ENCODE data around the gene NR2F2.
A peak's percentile ranks its signal among the peaks of the same experiment; 100 is the strongest.

Gene NR2F2
- total RNA-seq, result 0 reads per million in 4 donors

DNA sequence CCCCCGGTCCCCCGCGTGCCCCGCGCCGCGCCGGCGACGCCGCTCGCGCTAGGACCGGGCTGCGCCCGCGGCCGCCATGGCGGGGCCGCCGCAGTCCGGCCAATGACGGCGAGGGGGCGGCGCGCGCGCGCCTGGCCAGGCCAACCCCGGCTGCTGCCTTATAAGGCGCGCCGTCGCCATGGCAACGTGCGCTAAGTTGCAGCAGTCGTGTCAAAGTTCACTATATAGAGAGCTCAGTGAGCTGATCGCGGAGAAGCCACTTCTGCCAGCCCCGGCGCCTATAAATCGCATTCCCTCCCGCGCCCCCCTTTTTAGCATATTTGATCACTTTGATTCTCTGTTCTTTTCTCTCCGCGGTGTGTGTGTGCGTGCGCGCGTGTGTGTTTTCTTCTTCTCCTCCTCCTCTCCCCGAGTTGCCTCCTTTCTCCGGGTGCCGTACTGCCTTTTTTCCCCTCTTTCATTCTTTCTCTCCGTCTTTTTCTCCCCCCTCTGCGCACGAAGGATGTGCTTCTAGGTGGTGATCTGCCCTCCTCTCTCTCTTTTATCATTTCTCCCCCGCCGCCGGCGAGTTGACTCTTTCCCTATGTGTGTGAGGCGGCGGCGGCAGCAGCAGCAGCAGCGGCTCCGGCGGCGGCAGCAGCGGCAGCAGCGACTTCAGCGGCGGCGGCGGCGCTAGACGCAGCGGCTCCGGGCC lies at the start of gene NR2F2:
NR2F2 (plus strand) TSS at position 251 of the 694 bp plus-strand sequence. CDS start 1,406 bp downstream, outside the sequence.
- peak in 1 of 5 donors; percentile 79 for DNase-seq

- DNase-seq, result no peak
These were observed 45.2 kb upstream of the NR2F2 start for GRCh38 chr15:96285305-96285704.

DNA sequence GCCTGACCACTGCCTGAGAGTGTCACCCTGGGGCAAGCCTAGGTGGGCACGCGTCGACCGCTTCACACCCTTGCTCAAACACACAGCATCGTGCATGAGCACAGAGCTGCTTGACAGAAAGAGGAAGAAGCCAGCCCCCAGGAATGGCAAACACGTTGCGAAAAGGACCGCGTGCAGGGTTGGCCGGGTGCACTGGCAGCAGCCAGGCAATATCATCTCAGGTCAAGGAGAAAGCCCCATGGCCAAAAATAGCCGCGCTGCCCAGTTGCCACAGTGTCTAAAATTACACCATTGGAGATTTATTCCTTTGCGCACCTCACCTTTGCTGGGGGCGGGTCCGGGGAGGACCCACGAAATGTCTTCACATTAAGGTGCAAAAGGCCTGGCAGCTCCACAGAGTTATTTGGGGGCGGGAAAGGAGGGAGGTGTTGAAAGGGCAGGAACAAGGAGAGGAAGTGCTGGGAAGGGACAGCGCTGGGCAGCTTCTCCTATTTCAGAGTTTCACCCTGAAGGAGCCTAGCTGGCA lies 44.7 kb upstream of the NR2F2 start:
- no peak for DNase-seq

- DNase-seq, result no peak
These were observed 39.8 kb upstream of the NR2F2 start for GRCh38 chr15:96290679-96291078.

DNA sequence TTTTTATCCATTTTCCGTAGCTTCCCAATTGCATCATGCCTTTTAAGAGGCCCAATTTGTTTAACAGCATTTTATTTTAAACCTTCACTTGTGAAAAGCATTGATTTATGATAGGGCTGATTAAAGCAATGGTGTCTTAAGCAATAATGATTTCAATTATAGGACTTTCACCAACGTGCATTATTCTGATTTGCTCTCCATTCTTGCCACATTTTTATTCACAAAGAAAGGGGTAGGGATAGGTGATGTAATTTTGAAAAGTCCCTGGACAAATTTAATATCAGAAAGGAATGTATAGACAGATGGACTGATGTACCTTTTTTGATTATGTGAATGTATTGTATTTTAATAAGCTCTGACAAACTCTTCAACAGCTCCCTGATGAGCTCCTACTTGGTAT lies 37.9 kb upstream of the NR2F2 start:
- no peak for DNase-seq

DNA sequence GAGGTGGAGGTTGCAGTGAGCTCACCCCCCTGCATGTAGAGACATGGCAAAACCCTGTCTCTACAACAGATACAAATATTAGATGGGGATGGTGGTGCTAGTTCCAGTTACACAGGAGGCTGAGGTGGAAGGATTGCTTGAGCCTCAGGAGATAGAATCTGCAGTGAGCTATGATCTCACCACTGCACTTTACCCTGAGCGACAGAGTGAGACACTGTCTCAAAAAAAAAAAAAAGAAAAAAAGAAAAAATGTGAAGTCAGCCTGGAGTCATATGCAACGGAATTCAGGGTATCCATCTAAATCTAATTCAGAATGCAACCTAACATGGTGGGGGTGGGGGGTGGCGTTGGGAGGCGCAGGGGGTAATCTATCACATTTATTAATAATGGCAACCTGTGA lies 37.1 kb upstream of the NR2F2 start:
- no peak for DNase-seq

DNA sequence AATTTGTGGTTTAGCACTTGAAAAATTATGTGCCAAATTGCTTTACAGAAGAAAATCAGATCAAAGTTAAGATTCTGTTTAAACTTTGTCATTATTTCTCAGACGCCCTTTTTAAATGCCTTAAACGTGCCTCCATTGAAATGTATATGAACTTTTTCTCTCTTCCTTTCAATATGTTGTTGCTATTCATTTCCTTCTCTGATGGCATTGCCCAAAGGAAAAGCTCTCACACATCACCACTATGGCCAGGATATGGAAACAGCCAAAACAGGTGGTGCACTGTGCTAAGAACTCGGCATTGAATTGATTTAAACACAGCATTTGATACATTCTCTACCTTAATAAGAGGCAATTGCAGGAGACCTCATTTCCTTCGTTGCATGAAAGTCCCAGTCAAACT lies 35.7 kb upstream of the NR2F2 start:
- DNase-seq, result no peak

DNA sequence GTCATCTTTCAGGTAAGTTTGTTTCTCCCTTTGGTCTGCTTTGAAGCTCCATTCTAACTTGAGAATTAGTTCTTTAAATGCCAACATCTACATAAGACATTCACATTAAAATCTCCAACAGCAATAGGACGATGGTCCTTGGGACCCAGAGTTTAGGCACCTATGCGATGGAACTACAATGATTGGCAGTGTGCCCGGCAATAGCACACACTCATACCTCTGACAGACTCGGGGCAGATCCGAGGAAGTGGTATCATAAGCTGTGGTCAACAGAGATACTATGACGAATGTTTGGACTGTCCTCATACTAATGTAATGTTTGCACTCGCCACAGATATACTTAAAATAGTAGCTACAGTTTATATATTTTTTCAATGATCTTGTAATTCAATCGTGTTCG lies 34.2 kb upstream of the NR2F2 start:
- DNase-seq, result no peak

GRCh38 chr15:96297783-96298182 lies 32.7 kb upstream of the NR2F2 start:
- no peak for DNase-seq

DNA sequence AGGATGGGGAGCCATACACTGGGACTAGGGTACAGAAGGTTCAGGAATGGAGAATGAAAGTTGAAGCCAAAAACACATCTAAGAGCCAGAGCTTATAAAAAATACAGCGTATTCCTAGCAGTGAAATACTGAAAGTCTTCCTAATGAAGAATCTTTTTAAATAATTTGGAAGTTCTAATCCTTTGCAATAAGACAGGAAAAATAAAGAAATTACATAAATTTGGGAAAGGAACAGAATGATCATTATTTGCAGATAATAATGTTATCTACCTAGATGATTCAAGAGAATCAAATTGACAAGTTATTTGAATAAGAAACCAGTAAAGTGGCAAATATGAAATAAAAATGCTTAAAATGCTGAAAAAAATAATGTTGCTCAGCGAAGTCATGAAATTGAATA lies 32.3 kb upstream of the NR2F2 start:
- DNase-seq, result no peak

DNA sequence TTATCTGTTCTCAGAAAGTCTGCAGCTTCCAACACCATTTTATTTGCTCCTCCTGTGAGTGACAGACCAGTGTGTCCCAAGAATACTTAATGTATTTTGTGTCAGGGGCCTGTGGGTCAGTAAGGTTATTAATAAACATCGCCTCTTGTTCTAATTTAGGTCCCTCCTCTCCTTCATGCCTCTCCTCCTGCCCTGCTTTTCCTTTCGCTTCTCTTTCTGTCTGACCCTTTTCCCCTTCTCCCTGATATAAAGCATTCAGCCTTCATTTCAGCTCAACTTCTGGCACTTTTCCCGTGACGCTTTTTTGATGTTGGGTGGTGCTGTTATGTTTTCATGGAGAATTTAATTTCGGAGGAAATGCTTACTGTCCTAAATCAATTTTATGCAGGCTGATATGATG lies 29.7 kb upstream of the NR2F2 start:
- DNase-seq, result no peak

DNA sequence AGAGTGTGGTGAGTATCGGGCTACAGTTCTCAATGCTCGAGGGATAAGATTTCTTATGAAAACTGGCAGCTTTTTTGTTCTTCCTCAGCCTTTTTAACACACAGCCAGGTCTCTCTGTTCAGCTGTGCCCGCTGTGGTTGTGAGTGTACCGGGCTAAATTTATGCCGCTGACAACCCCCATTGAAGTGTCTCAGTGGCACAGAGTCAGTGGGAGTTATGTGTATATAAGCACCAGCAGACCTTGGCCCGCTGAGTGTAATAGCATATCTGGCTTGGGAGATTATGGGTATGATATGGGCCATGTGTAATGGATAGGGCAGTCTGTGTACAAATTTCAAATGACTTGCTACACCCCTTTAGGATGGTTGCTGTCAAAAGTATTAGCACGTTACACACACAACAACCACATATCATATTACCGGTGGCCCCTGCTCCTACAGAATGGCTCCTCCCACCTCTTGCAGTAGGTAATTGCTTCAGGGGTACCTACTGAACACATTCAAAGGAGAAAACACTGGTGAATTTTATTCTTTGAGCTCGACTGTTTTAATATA lies 26.9 kb upstream of the NR2F2 start:
- DNase-seq, result no peak

DNA sequence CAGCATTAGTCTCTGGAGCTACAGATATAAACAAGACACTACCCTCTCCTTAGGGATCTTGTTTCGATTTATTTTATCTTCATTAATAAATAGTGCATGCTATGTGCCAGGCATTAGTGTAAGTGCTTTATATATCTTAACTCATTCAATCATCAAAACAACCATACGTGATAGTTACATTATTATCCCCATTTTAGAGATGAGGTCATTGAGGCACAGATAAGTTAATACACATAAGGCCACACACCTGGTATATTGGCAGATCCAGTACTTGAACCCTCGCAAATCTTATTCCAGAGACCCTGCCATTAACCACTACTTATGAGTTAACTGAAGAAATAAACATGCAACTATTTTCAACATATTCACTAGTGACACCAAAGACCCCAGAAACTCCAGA lies 25.7 kb upstream of the NR2F2 start:
- no peak for DNase-seq

- no peak for DNase-seq
These were observed 24.2 kb upstream of the NR2F2 start for GRCh38 chr15:96306321-96306720.

GRCh38 chr15:96307856-96308394 lies 22.6 kb upstream of the NR2F2 start:
- no peak for DNase-seq

- DNase-seq, result no peak
These were observed 21.3 kb upstream of the NR2F2 start for GRCh38 chr15:96309143-96309660.

DNA sequence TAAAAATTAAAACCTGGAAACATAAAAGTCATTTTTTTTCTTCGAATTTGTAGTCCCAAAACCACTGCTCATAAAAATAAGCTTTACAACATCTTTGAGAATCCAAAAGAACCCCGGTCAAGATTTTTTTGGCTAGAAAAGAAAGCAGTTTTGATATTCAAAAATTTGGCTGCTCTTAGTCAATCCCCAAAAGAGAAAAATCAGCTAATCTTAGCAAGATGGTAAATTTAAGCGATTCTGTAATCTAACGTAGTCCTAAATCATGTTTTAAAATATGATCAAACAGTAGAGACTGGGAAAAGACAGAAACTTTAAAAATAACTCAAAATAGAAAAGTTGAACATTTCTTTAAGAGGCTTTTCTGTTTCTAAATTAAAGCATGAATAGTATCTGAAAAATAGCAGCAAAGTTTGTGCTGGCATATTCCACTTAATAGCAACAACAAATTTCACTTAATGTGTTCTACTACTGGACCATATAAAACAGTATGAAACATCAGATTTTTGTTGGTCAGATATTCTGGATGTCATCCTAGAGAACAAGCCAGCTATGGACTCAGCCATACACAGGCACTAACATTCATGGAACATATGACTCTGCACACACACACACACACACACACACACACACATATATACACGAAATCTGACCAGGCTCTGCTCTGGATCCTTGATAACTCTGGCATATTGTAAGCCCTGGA lies 19.1 kb upstream of the NR2F2 start:
- no peak for DNase-seq

- no peak for DNase-seq
These were observed 18.6 kb upstream of the NR2F2 start for GRCh38 chr15:96311956-96312294.

GRCh38 chr15:96312641-96313335 lies 17.7 kb upstream of the NR2F2 start:
- no peak for DNase-seq

- no peak for DNase-seq
These were observed 16.0 kb upstream of the NR2F2 start for GRCh38 chr15:96314518-96314917.

DNA sequence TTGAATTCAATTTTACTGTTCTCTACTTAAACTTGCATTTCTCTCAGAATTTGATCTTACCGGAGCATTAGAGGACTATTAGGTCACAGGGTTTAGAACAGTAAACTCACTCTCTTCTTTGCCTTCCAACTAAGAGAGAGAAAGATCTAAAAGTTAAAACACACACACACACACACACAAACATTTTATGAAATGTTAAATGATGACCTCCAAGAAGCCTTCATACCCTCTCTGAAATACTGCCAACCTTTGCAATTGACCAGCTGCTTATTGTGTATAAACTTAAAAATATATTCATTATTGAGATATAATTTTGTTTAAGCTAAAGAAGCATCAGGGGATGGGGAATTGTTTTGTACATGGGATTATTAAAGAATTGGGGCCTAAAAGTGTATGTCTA lies 15.5 kb upstream of the NR2F2 start:
- no peak for DNase-seq

- DNase-seq, result no peak
These were observed 13.4 kb upstream of the NR2F2 start for GRCh38 chr15:96316953-96317629.
